HepG2 (cell line): ENCODE results near the gene CSF1R. TPM values are rescaled to one million over a fixed set of nuclear protein-coding genes. Genes with fewer than 3 reads are reported as not detected.

Source experiments
- ATAC-seq: fragments of 200-7000 bp; cut with Tn5 transposase; 3 replicates; pipeline ENCODE4 v1.9.1; 2020; ENCODE audit warnings: mild to moderate bottlenecking, moderate library complexity
- BruUV-seq: library from RNA; stranded (reverse); fragments of 400-500 nt; replicated peaks from 2 replicates; lab custom pipeline; 2021; lab: Mats Ljungman, UMichigan
- CTCF ChIA-PET: fragments of 300-600 bp; formaldehyde crosslinking; extraction: SDS; loops from one replicate; lab custom pipeline; 2021; ENCODE audit warnings: low total read pairs, inconsistent platforms, low intra/inter-chr PET ratio; lab: Yijun Ruan, JAX
- POLR2A ChIA-PET: fragments of 350-600 bp; sonication (Branson Sonifier 250); formaldehyde crosslinking; loops from one replicate; lab custom pipeline; 2020; ENCODE audit warnings: antibody characterized with exemption, inconsistent platforms; lab: Yijun Ruan, JAX
- DNase-seq: peaks from one replicate; pipeline ENCODE4 v3.0.0-alpha.2; 2015; ENCODE audit warnings: low spot score
- FAIRE-seq: peaks from 3 replicates; lab custom pipeline; 2011; peaks lifted over from hg19 to GRCh38; lab: Jason Lieb, UNC
- H2AFZ ChIP-seq: one replicate; pipeline ENCODE4 v1.6.1; 2011; ENCODE audit warnings: low read length, inconsistent platforms
- H3K27ac ChIP-seq: fragments of 300-600 bp; 3 replicates; pipeline ENCODE4 v1.8.0; 2011; ENCODE audit warnings: mixed run types, mild to moderate bottlenecking, mixed read lengths, low read length, inconsistent platforms; ENCODE audit not compliant: insufficient read depth; ENCODE audit errors: extremely low read length
- H3K27me3 ChIP-seq, 2 experiments: fragments of 200-600 bp in 1 of 2; 2 replicates in 1 of 2; 3 replicates in 1 of 2; pipeline versions ENCODE4 v1.6.0 to v1.8.0; 2011; ENCODE audit warnings: low read length in 2 of 2, mild to moderate bottlenecking in 2 of 2, moderate library complexity in 2 of 2, inconsistent platforms in 1 of 2; ENCODE audit not compliant: insufficient read depth in 2 of 2, control insufficient read depth in 1 of 2
- H3K36me3 ChIP-seq, 2 experiments: fragments of 200-600 bp in 1 of 2; replicated peaks in 1 of 2; 2 replicates in 1 of 2; 3 replicates in 1 of 2; pipeline versions ENCODE4 v1.5.1 to v1.8.0; 2011; ENCODE audit warnings: low read length in 2 of 2, inconsistent platforms in 1 of 2; ENCODE audit not compliant: insufficient read depth in 2 of 2, control insufficient read depth in 1 of 2
- H3K4me1 ChIP-seq: 2 replicates; pipeline ENCODE4 v1.5.1; 2012; ENCODE audit warnings: low read length, inconsistent platforms; ENCODE audit not compliant: insufficient read depth
- H3K4me2 ChIP-seq: 2 replicates; pipeline ENCODE4 v1.6.0; 2011; ENCODE audit warnings: low read depth, low read length, inconsistent platforms
- H3K4me3 ChIP-seq, 3 experiments: fragments of 200-600 bp in 1 of 3; sonication (generic), shearing (Covaris generic) in 1 of 3; replicated peaks in 1 of 3; 2 replicates each; pipeline ENCODE4 v1.5.1; 2011 to 2016; ENCODE audit warnings: low read length in 3 of 3, inconsistent platforms in 2 of 3, low read depth in 2 of 3, mild to moderate bottlenecking in 2 of 3, control low read depth in 1 of 3, mixed read lengths in 1 of 3; ENCODE audit not compliant: insufficient read depth in 1 of 3
- H3K79me2 ChIP-seq: one replicate; pipeline ENCODE4 v1.6.1; 2011; ENCODE audit warnings: low read length, inconsistent platforms; ENCODE audit not compliant: insufficient read depth
- H3K9ac ChIP-seq: 2 replicates; pipeline ENCODE4 v1.6.0; 2011; ENCODE audit warnings: mild to moderate bottlenecking, low read depth, low read length, inconsistent platforms; ENCODE audit not compliant: insufficient read depth
- H3K9me3 ChIP-seq: 2 replicates; pipeline ENCODE4 v1.5.1; 2012; ENCODE audit warnings: mild to moderate bottlenecking, low read length
- H4K20me1 ChIP-seq: 2 replicates; pipeline ENCODE4 v1.6.0; 2011; ENCODE audit warnings: inconsistent platforms, mild to moderate bottlenecking, low read length, moderate library complexity; ENCODE audit not compliant: insufficient read depth
- DDIT3 ChIP-seq: sonication (generic); formaldehyde crosslinking; IDR thresholded peaks from 2 replicates; pipeline ENCODE4 v1.4.0; 2020; ENCODE audit warnings: mild to moderate bottlenecking, missing genetic modification reagents
- FOXP4 ChIP-seq: sonication (generic); formaldehyde crosslinking; IDR thresholded peaks from 2 replicates; pipeline ENCODE4 v1.4.0; 2020; ENCODE audit warnings: missing genetic modification reagents
- IRX3 ChIP-seq: sonication (generic); formaldehyde crosslinking; IDR thresholded peaks from 2 replicates; pipeline ENCODE4 v1.8.1; 2023; ENCODE audit warnings: mild to moderate bottlenecking, low read depth, missing genetic modification reagents, borderline replicate concordance
- MBD4 ChIP-seq: IDR thresholded peaks from 2 replicates; pipeline ENCODE4 v1.6.1; 2012; ENCODE audit warnings: low read length, inconsistent platforms, borderline replicate concordance
- MED13 ChIP-seq: sonication (generic); formaldehyde crosslinking; IDR thresholded peaks from 2 replicates; pipeline ENCODE4 v1.5.0; 2020; ENCODE audit warnings: missing genetic modification reagents
- RBAK ChIP-seq: sonication (generic); formaldehyde crosslinking; IDR thresholded peaks from 2 replicates; pipeline ENCODE4 v1.5.1; 2020; ENCODE audit warnings: mild to moderate bottlenecking, missing genetic modification reagents
- SNAI1 ChIP-seq: sonication (generic); formaldehyde crosslinking; IDR thresholded peaks from 2 replicates; pipeline ENCODE4 v1.5.0; 2020; ENCODE audit warnings: mild to moderate bottlenecking, missing genetic modification reagents, borderline replicate concordance
- ZBTB46 ChIP-seq: sonication (generic); formaldehyde crosslinking; IDR thresholded peaks from 2 replicates; pipeline ENCODE4 v1.4.0; 2020; ENCODE audit warnings: mild to moderate bottlenecking, missing genetic modification reagents, borderline replicate concordance
- ZBTB8A ChIP-seq: sonication (generic); formaldehyde crosslinking; IDR thresholded peaks from 2 replicates; pipeline ENCODE4 v1.4.0; 2020; ENCODE audit warnings: mild to moderate bottlenecking, low read depth, missing genetic modification reagents, borderline replicate concordance
- ZNF674 ChIP-seq: sonication (generic); formaldehyde crosslinking; IDR thresholded peaks from 2 replicates; pipeline ENCODE4 v1.5.0; 2020; ENCODE audit warnings: low read depth, mild to moderate bottlenecking, missing genetic modification reagents
- WGBS: methylation state at CpG from one replicate; pipeline ENCODE4 v1.1.6; 2017; ENCODE audit warnings: low lambda C conversion rate; 5-methylcytosine and 5-hydroxymethylcytosine counted together
- in situ Hi-C: cut with HindIII; loops from 2 replicates; pipeline ENCODE4 v1.10.0; 2017; ENCODE audit warnings: low pct_unique_long_range_greater_than_20kb; ENCODE audit not compliant: extremely low pct_ligation_motif_present
- intact Hi-C: fragments of 100-400 bp; cut with micrococcal nuclease; formaldehyde crosslinking; loops from one replicate; pipeline ENCODE4 v1.10.0; 2022; ENCODE audit not compliant: unreplicated experiment
- polyA plus RNA-seq, 8 experiments: library from polyadenylated mRNA; depleted of rRNA in 3 of 8; stranded (reverse) in 7 of 8; unstranded in 1 of 8; fragments of >200 nt; fragmentation: Illumina TruSeq in 4 of 8; extraction: Trizol in 4 of 8; gene quantifications; 2 replicates each; pipeline versions ENCODE4 v1.2.1 to v1.2.3, GENCODE V29; 2011 to 2016; ENCODE audit warnings: low read depth in 4 of 8, missing spikeins in 1 of 8, mixed read lengths in 1 of 8; ENCODE audit not compliant: insufficient read depth in 1 of 8
- total RNA-seq, 5 experiments: library from RNA; depleted of rRNA; stranded (reverse); fragments of >200 nt; fragmentation: Illumina TruSeq; extraction: Trizol; gene quantifications; 2 replicates each; pipeline ENCODE4 v1.2.3, GENCODE V29; 2016; ENCODE audit warnings: low read depth in 1 of 5
- TF ChIP-seq, protein P1 (sequence below): sonication (generic); formaldehyde crosslinking; IDR thresholded peaks from 2 replicates; pipeline ENCODE4 v1.4.0; 2020; ENCODE audit warnings: missing genetic modification reagents, mild to moderate bottlenecking, borderline replicate concordance
- TF ChIP-seq, protein P2 (sequence below): IDR thresholded peaks from 2 replicates; pipeline ENCODE4 v1.6.1; 2016; ENCODE audit warnings: missing biosample characterization, missing genetic modification reagents, low read depth

The CSF1R gene
- total and polyA plus RNA-seq, 2 of the 13 experiments (the other 11 are each of a cell fraction or from before 2014, with no cell fraction given) = 0.01 TPM; not detected in 1

- ATAC-seq = no peak
- no peak for DNase-seq
- no peak overlapping the region for H3K27ac ChIP-seq
- H3K4me2 ChIP-seq = no peak overlapping the region
- no peak overlapping the region for H2AFZ ChIP-seq
- FAIRE-seq = no peak
- peaks cover 45 to 84% of the 10 kb centered on the region in 2 experiments for H3K36me3 ChIP-seq
- no peaks in the 10 kb centered on the region for H3K27me3 ChIP-seq
- BruUV-seq = no TSS peak
- peaks cover 10% of the 10 kb centered on the region for H3K4me1 ChIP-seq
- POLR2A ChIA-PET = no interaction called here
- no peaks in the 10 kb centered on the region for H4K20me1 ChIP-seq
- TF ChIP-seq ZBTB46 (CRISPR knock-in tag) (no peak), RBAK (CRISPR knock-in tag) (no peak), MED13 (CRISPR knock-in tag) (no peak), ZBTB8A (CRISPR knock-in tag) (no peak), FOXP4 (CRISPR knock-in tag) (no peak), SNAI1 (CRISPR knock-in tag) (no peak), ZNF674 (CRISPR knock-in tag) (no peak), IRX3 (CRISPR knock-in tag) (no peak), MBD4 (no peak), DDIT3 (CRISPR knock-in tag) (no peak)
- TF ChIP-seq, protein P1, sequence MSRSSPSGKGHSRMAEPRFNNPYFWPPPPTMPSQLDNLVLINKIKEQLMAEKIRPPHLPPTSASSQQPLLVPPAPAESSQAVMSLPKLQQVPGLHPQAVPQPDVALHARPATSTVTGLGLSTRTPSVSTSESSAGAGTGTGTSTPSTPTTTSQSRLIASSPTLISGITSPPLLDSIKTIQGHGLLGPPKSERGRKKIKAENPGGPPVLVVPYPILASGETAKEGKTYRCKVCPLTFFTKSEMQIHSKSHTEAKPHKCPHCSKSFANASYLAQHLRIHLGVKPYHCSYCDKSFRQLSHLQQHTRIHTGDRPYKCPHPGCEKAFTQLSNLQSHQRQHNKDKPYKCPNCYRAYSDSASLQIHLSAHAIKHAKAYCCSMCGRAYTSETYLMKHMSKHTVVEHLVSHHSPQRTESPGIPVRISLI (CRISPR knock-in tag) = no peak
- TF ChIP-seq, protein P2, sequence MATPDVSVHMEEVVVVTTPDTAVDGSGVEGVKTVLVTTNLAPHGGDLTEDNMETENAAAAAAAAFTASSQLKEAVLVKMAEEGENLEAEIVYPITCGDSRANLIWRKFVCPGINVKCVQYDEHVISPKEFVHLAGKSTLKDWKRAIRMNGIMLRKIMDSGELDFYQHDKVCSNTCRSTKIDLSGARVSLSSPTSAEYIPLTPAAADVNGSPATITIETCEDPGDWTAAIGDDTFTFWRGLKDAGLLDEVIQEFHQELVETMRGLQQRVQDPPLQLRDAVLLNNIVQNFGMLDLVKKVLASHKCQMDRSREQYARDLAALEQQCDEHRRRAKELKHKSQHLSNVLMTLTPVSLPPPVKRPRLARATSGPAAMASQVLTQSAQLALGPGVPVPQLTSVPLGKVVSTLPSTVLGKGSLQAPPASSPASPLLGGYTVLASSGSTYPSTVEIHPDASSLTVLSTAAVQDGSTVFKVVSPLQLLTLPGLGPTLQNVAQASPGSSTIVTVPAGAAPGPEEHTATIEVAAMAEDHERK = no peak
- intact Hi-C loops = no loop called here
- H3K9ac ChIP-seq = no peak overlapping the region
- H3K79me2 ChIP-seq = peaks cover 4% of the 10 kb centered on the region
- CTCF ChIA-PET = no interaction called here
- 98% methylated on average over 4 of the region's 4 CpGs for WGBS
- peaks cover 8% of the 10 kb centered on the region; the same call in 1 of the 2 replicates for H3K9me3 ChIP-seq
- in situ Hi-C loops = no loop called here
- no peak overlapping the region for H3K4me3 ChIP-seq
Observed at GRCh38 chr5:150013931-150014330, 72.4 kb downstream of the CSF1R start.
